Measurements from ENCODE around the gene HMG20A.

GRCh38 chr15:77480859-77481633, 60.4 kb downstream of the HMG20A start:
- TF ChIP-seq SUZ12 (IDR thresholded peaks at IDR 0.05; ENCODE audit: extremely low read depth, insufficient read depth, insufficient read length) = no peak
- TF ChIP-seq ZNF274 (IDR thresholded peaks at IDR 0.05; ENCODE audit: low read depth, low read length) = no peak
- TF ChIP-seq YY1 (IDR thresholded peaks at IDR 0.05; ENCODE audit: insufficient read depth, insufficient read length) = no peak
